GM19438 (cell line): Measurements from ENCODE around the gene ADK.

Source experiments
- ATAC-seq: cut with Tn5 transposase; IDR thresholded peaks from one replicate; pipeline ENCODE4 v1.9.1; 2021; ENCODE audit warnings: low read depth; ENCODE audit not compliant: unreplicated experiment

Gene ADK

DNA sequence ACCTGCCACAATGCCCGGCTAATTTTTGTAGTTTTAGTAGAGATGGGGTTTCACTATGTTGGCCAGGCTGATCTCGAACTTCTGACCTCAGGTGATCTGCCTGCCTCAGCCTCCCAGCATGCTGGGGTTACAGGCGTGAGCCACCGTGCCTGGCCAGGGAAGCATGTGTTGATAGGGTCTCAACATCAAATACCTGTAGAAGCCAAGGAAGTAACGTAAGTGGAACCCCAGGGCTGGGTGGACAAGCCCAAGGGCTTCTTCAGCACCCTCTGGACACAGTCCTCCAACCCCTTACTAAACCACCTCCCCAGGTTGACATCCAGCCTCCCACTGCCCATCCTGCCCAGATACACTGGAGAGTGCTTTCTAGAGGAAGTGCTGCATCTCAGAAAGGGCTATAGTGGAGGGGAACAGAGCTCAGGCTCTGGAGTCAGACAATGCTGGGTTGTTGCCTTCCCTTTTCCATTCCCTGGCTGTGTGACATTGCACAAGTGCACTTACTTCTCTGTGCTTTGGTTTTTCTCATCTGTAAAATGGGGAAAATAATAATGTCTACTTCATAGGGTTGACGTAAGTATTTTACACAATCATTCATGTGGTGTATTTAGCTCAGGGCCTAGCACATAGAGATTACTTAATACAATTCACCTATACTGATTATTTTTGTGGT lies 601.5 kb downstream of the ADK start:
- no peak for ATAC-seq

DNA sequence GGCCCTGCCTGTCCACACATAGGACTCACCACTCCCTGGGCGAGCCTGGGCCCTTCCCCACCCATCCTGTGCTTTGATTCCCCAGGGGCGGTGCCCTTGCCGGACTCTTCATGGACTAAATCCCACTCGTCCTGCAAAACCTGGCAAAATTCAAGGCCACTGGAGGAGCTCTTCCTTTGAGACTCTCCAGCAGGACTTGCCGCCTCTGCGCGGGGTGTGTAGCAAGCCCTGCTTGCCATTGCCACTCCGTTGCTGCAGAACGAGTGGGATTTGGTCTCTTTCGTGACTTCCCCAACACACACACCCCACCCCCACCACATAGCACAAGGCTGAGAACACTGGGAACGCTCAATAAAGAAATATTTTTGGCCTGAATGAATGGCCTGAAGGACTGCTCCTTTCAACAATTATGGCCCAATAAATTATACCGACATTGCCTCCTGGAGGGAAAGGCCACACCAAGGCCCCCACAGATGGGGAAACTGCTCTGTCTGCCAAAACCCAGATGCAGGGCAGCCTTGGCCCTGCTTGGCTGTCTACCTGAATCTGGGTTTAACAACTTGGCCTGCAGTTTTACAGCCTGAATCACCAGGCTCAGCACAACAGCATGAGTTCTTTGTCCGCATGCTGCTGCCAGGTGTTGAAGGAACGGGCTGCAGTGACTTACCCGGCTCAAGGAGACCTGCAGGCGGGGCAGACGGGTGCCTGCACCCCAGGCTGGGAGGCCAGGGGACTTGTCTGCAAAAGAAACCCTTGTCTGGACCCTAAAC lies 602.6 kb downstream of the ADK start:
- no peak for ATAC-seq

GRCh38 chr10:74754381-74754821 lies 603.4 kb downstream of the ADK start:
- ATAC-seq, result no peak

GRCh38 chr10:74755273-74755672 lies 604.3 kb downstream of the ADK start:
- no peak for ATAC-seq
